GM12873 (cell line): ENCODE data around the gene ZMYND8.

Experiments used
- CTCF ChIP-seq: IDR thresholded peaks from 2 replicates; pipeline ENCODE4 v1.5.1; 2012; ENCODE audit warnings: low read depth, mild to moderate bottlenecking, moderate library complexity, low read length, control low read depth; ENCODE audit not compliant: insufficient read depth; ENCODE audit errors: missing control alignments

Gene ZMYND8

GRCh38 chr20:47310729-47311128 lies 45.8 kb downstream of the ZMYND8 start:
- TF ChIP-seq CTCF: no peak

GRCh38 chr20:47309806-47310426 lies 46.6 kb downstream of the ZMYND8 start:
- no peak for TF ChIP-seq CTCF

- no peak for TF ChIP-seq CTCF
These were observed 47.1 kb downstream of the ZMYND8 start for GRCh38 chr20:47309394-47309793.

- TF ChIP-seq CTCF: no peak
These were observed 49.6 kb downstream of the ZMYND8 start for GRCh38 chr20:47306755-47307370.

GRCh38 chr20:47306095-47306494 lies 50.4 kb downstream of the ZMYND8 start:
- no peak for TF ChIP-seq CTCF

GRCh38 chr20:47305667-47306066 lies 50.8 kb downstream of the ZMYND8 start:
- no peak for TF ChIP-seq CTCF

- TF ChIP-seq CTCF: no peak
These were observed 52.2 kb downstream of the ZMYND8 start for GRCh38 chr20:47304287-47304686.
